Measurements from ENCODE around the gene MORN4. TPM values are rescaled to one million over a fixed set of nuclear protein-coding genes. Genes with fewer than 3 reads are reported as not detected.
"Not testable (repeated sequence)": the region's sequence is repeated elsewhere in the genome, so short reads cannot be mapped to it uniquely, and the experiment has no call there.

MORN4 gene
- total RNA-seq, 1 experiment from 2014 or later: 9.7 TPM

DNA sequence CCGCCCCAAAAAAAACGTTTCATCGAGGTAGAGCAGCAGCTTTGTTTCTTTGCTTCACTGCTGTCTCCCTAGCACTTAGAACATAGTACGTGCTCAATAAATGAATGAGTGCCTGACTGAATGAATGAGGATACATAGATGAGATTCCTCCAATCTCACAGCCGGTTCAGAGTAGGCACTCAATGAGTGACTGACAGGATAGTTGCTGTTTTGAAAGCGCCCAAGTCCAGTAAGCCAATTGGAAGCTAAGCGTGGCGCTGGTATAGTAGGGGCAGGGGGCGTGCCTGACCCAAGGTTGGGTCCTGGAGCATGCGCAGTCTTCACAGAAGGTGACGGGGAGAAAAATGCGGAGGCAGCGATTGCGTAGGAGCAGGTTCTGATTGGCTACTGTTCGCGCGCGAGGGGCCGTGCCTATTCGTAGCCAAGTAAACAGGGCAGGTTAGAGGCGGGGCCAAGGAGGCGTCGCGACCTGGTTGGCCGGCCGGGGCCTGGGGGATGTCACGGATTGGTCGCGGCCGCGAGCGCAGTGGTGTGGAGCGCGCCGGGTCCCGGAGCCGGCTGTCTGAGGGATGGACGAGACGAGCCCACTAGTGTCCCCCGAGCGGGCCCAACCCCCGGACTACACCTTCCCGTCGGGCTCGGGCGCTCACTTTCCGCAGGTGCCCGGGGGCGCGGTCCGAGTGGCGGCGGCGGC is 7.0 kb upstream of the MORN4 start, which contains the start of gene PI4K2A:
PI4K2A (plus strand) TSS at position 498 of the 694 bp plus-strand sequence; CDS start at position 570, 72 bp downstream.
- Mint-ChIP-seq H3K27ac (ENCODE audit: unreplicated experiment) (peak within 1 kb of the TSS; percentile 94), H3K4me3 (ENCODE audit: unreplicated experiment) (peak within 1 kb of the TSS; percentile 99), H3K4me1 (ENCODE audit: low read depth, unreplicated experiment) (peaks cover 12% of the 10 kb centered on the region), H3K36me3 (ENCODE audit: insufficient read depth, unreplicated experiment) (peaks cover 25% of the 10 kb centered on the region), H3K9me3 (ENCODE audit: unreplicated experiment) (no peaks in the 10 kb centered on the region), H3K27me3 (ENCODE audit: insufficient read depth, unreplicated experiment) (no peaks in the 10 kb centered on the region)
- no peak for TF ChIP-seq CTCF (IDR thresholded peaks at IDR 0.05; ENCODE audit: insufficient read depth in 1 of 2, low read depth in 1 of 2, low read length in 1 of 2, severe bottlenecking in 1 of 2, unreplicated experiment in 1 of 2)
- H3K36me3 ChIP-seq (ENCODE audit: control insufficient read depth, insufficient read depth, low read length): no peaks in the 10 kb centered on the region
- DNase-seq: peak; percentile 99
- no peaks in the 10 kb centered on the region for H3K27me3 ChIP-seq (replicated peaks; ENCODE audit: control insufficient read depth, insufficient read depth, low read length)
- no peaks in the 10 kb centered on the region for H3K9me3 ChIP-seq
- POLR2A ChIA-PET: interaction anchor here (1.2 to 2.1 kb wide), 2 partner anchors 24 to 47 kb away, joined by 5 to 29 read pairs; partner anchors contain the start of gene AVPI1
- no TSS peak for BruUV-seq (replicated peaks)
- H3K4me1 ChIP-seq: peaks cover 6% of the 10 kb centered on the region; the same call in 1 of the 2 replicates
- CTCF ChIA-PET: interaction anchor here (0.6 to 1.5 kb wide), 5 partner anchors 29 to 68 kb away, joined by 3 to 5 read pairs (median 3); partner anchors contain the start of genes ANKRD2 and AVPI1
- peak within 1 kb of the TSS; percentile 82 for H3K4me3 ChIP-seq (ENCODE audit: low read depth, low read length)
- intact Hi-C loops (cut with micrococcal nuclease; ENCODE audit: unreplicated experiment): loop anchor here (1.0 kb wide), 2 partner anchors 24 to 47 kb away; partner anchors contain the start of gene AVPI1

DNA sequence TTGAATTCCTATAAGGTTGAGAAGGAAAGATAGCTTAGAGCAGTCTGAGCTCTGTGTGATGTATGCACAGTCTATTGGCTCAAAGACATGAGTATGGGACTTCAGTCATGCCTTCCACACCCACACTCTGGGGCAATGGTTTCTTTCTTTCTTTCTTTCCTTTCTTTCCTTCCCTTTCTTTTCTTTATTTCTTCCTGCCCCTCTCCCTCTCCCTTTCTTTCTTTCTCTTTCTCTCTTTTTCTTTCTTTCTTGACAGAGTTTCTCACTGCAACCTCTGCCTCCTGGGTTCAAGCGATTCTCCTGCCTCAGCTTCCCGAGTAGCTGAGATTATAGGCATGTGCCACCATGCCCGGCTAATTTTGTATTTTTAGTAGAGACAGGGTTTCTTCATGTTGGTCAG is 5.8 kb upstream of the MORN4 start:
- H3K9me3 Mint-ChIP-seq (ENCODE audit: unreplicated experiment); H3K27ac Mint-ChIP-seq (ENCODE audit: unreplicated experiment); H3K4me3 ChIP-seq (ENCODE audit: low read depth, low read length); H3K27me3 Mint-ChIP-seq (ENCODE audit: insufficient read depth, unreplicated experiment); H3K4me3 Mint-ChIP-seq (ENCODE audit: unreplicated experiment); BruUV-seq (replicated peaks); POLR2A ChIA-PET; H3K9me3 ChIP-seq; intact Hi-C loops (cut with micrococcal nuclease; ENCODE audit: unreplicated experiment); H3K27me3 ChIP-seq (replicated peaks; ENCODE audit: control insufficient read depth, insufficient read depth, low read length); DNase-seq; H3K4me1 ChIP-seq; CTCF ChIA-PET; H3K36me3 ChIP-seq (ENCODE audit: control insufficient read depth, insufficient read depth, low read length): not testable (repeated sequence)
- Mint-ChIP-seq H3K4me1 (ENCODE audit: low read depth, unreplicated experiment) (peaks cover 12% of the 10 kb centered on the region), H3K36me3 (ENCODE audit: insufficient read depth, unreplicated experiment) (peaks cover 14% of the 10 kb centered on the region)

GRCh38 chr10:97635577-97635976 is 2.3 kb upstream of the MORN4 start:
- no peaks in the 10 kb centered on the region for H3K4me1 ChIP-seq
- no peak for TF ChIP-seq CTCF (IDR thresholded peaks at IDR 0.05; ENCODE audit: insufficient read depth in 1 of 2, low read depth in 1 of 2, low read length in 1 of 2, severe bottlenecking in 1 of 2, unreplicated experiment in 1 of 2)

More at GRCh38 chr10:97635577-97635976, 2.3 kb upstream of the MORN4 start:
- H3K36me3 Mint-ChIP-seq (ENCODE audit: insufficient read depth, unreplicated experiment): peaks cover 19% of the 10 kb centered on the region
- ChIA-PET POLR2A (no interaction called here), CTCF (no interaction called here)
- no TSS peak for BruUV-seq (replicated peaks)
- no peak overlapping the region for H3K4me3 Mint-ChIP-seq (ENCODE audit: unreplicated experiment)
- peaks cover 7% of the 10 kb centered on the region for H3K4me1 Mint-ChIP-seq (ENCODE audit: low read depth, unreplicated experiment)
- no peak for DNase-seq
- intact Hi-C loops (cut with micrococcal nuclease; ENCODE audit: unreplicated experiment): no loop called here
- H3K9me3 ChIP-seq: no peaks in the 10 kb centered on the region
- no peaks in the 10 kb centered on the region for H3K9me3 Mint-ChIP-seq (ENCODE audit: unreplicated experiment)
- H3K36me3 ChIP-seq (ENCODE audit: control insufficient read depth, insufficient read depth, low read length): no peaks in the 10 kb centered on the region
- no peaks in the 10 kb centered on the region for H3K27me3 Mint-ChIP-seq (ENCODE audit: insufficient read depth, unreplicated experiment)
- H3K4me3 ChIP-seq (ENCODE audit: low read depth, low read length): no peak overlapping the region
- H3K27me3 ChIP-seq (replicated peaks; ENCODE audit: control insufficient read depth, insufficient read depth, low read length): no peaks in the 10 kb centered on the region
- H3K27ac Mint-ChIP-seq (ENCODE audit: unreplicated experiment): no peak overlapping the region
